GM13977 (cell line): Measurements from ENCODE around the gene DYNC2I2.

ENCODE experiments used
- DNase-seq: peaks from one replicate; pipeline ENCODE4 v3.0.0; 2012; ENCODE audit warnings: low spot score
- in situ Hi-C: fragments of 300-500 bp; cut with MboI; formaldehyde crosslinking; loops from one replicate; pipeline ENCODE4 v1.12.0; 2022; ENCODE audit warnings: low sequenced_read_pairs, low pct_unique_long_range_greater_than_20kb, mixed read lengths, inconsistent platforms; ENCODE audit not compliant: unreplicated experiment
- TF ChIP-seq, protein P1 (sequence below): IDR thresholded peaks from 2 replicates; pipeline ENCODE4 v1.5.1; 2012; ENCODE audit warnings: mild to moderate bottlenecking, control low read depth; ENCODE audit not compliant: insufficient read depth; ENCODE audit errors: extremely low read depth, missing control alignments

The DYNC2I2 gene

DNA sequence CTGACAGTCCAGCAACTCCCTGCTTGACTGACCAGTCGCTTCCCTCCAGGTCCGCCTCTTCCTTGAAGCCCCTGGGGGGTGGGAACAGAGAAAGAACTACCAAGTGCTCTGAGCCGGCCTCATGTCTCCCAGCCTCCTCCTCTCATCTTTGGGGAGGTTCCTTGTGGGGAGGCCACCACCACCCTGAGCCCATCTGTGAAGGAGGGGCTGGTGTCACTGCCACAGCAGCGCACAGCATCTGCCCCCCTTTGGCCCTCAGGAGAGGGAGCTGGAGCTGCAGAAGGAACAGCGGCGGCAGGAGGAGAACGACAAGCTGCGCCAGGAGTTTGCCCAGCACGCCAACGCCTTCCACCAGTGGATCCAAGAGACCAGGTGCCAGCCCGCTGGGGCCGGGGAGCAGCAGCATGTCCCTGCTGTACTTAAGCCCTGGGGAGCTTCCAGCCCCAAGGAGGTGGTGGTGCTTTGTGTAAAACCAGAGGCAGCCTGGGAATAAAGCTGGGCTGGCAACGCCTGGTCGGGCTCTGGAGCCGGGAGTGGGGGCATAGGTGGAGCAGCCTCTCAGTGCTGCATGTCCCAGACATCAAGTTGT is 29.4 kb downstream of the DYNC2I2 start:
- in situ Hi-C loops: no loop called here
- DNase-seq: no peak
- TF ChIP-seq, protein P1, sequence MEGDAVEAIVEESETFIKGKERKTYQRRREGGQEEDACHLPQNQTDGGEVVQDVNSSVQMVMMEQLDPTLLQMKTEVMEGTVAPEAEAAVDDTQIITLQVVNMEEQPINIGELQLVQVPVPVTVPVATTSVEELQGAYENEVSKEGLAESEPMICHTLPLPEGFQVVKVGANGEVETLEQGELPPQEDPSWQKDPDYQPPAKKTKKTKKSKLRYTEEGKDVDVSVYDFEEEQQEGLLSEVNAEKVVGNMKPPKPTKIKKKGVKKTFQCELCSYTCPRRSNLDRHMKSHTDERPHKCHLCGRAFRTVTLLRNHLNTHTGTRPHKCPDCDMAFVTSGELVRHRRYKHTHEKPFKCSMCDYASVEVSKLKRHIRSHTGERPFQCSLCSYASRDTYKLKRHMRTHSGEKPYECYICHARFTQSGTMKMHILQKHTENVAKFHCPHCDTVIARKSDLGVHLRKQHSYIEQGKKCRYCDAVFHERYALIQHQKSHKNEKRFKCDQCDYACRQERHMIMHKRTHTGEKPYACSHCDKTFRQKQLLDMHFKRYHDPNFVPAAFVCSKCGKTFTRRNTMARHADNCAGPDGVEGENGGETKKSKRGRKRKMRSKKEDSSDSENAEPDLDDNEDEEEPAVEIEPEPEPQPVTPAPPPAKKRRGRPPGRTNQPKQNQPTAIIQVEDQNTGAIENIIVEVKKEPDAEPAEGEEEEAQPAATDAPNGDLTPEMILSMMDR: no peak

DNA sequence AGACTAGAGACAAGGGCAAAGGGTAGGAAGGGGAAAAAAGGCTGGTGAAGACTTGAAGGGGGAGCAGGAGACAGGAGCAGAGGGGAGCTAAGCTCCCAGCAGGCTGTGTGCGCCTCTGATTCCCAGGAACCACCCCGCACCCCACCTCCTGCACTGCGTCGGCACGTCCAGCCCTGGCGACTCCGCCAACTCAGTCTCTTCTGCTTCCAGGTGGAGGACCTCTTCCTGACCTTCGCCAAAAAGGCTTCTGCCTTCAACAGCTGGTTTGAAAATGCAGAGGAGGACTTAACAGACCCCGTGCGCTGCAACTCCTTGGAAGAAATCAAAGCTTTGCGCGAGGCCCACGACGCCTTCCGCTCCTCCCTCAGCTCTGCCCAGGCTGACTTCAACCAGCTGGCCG is 30.5 kb downstream of the DYNC2I2 start:
- in situ Hi-C loops: no loop called here
- no peak for DNase-seq
- TF ChIP-seq, protein P1: no peak

DNA sequence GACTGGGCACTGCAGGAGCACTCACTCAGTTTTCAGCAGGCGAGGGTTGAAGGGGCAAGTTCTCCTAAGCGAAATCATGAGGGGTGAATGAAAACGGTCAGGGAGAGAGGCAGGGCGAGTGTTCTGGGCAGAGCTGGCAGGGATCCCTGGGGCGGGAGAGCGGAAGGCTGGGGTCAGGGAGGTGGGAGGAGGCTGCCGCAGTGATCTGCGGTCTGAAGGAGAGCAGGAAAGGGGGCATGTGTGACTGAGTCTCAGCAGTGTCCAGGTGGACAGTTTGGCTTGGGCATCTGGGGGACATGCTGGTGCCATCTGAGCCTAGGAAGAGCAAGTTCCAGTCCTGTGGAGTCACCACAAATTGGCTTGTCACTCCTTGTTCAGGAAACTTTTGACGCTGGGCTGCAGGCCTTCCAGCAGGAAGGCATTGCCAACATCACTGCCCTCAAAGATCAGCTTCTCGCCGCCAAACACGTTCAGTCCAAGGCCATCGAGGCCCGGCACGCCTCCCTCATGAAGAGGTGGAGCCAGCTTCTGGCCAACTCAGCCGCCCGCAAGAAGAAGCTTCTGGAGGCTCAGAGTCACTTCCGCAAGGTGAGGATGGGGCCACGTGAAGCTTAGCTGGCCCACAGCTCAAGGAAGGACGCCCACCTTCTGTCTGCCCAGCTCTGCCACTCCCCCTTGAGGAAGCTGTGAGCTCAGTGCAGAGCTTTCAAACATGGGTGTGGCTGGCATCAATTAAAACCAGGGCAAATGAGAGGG is 31.1 kb downstream of the DYNC2I2 start:
- TF ChIP-seq, protein P1: no peak
- DNase-seq: no peak
- in situ Hi-C loops: no loop called here

DNA sequence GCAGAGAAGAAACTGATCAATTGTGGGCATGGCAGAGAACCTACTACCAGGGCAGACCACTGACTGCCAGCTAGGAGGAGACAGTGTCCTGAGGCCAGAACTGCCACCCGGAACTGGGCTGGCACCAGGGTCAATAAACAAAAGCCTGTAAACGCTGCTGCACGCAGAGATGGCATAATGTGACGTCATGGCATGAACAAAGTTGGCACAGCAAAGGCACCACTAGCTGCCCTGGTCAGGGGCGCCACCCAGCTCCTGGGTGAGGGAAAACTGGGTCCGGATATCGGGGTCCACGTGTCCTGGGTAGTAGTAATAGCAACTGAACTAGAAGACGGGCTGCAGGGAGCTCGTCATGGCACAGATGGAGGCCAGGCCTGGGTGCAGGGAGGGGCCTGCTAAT is 32.1 kb downstream of the DYNC2I2 start:
- TF ChIP-seq, protein P1: no peak
- in situ Hi-C loops: no loop called here
- no peak for DNase-seq

DNA sequence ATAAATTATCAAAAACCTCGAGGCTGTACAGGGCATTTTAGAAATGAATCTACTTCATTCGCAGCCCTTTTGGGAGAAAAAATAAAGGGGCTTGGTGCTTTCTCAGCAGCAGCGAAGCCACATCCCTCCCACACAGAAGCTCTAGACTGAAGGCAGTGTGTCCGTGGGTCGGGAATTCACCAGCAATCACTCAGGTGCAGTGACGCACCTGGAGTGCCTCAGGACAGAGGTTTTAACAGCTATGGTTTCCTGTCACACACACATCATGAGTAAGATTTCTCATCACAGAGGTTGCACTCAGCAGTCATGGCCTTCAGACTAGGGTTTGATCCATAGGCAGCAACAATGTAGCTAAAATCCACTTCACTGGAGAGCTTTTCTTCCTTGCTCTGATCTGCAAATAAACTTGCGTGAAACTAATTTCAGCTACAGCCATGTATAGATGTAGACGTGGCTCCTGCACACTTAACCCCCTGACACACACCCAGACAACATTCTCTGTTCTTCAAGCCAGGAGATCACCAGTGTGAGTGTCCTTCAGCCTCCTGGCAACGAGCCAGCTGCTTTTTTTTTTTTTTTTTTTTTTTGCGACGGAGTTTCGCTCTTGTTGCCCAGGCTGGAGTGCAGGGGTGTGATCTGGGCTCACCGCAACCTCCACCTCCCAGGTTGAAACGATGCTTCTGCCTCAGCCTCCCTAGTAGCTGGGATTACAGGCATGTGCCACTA is 34.8 kb downstream of the DYNC2I2 start:
- no peak for DNase-seq
- TF ChIP-seq, protein P1: no peak
- in situ Hi-C loops: no loop called here

DNA sequence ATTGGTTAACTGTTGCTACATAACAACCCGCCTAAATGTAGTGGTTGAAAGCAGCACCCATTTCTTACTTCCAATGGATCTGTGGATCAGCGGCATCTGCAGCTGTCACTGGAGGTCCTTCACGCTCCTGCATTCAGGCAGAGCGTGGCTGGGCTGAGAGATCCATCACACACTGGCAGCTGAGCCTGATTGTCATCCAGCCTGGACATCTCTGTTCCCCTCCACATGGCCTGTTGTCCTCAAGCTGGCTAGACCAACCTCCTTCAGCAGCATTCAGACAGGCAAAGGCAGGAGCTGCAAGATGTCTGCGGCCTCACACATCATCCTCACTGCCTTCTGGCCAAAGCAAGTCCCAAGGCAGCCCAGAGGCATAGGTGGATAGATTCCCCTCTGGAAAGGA is 36.9 kb downstream of the DYNC2I2 start:
- in situ Hi-C loops: no loop called here
- TF ChIP-seq, protein P1: no peak
- DNase-seq: no peak
